T47D (cell line): ENCODE results near the gene NOP53.
"Not testable (repeated sequence)": the region's sequence is repeated elsewhere in the genome, so short reads cannot be mapped to it uniquely, and the experiment has no call there.

ENCODE experiments used
- DNase-seq, 2 experiments: peaks; one replicate each; pipeline versions ENCODE4 v3.0.0 to v3.0.0-alpha.2; 2011 to 2012; ENCODE audit warnings: low read depth in 1 of 2, low spot score in 1 of 2
- JUND ChIP-seq: IDR thresholded peaks from 2 replicates; pipeline ENCODE4 v1.6.1; 2012; ENCODE audit warnings: low read depth
- in situ Hi-C: cut with HindIII; loops from 2 replicates; pipeline ENCODE4 v1.10.0; 2016; ENCODE audit warnings: low sequenced_read_pairs, low pct_unique_long_range_greater_than_20kb

The NOP53 gene

DNA sequence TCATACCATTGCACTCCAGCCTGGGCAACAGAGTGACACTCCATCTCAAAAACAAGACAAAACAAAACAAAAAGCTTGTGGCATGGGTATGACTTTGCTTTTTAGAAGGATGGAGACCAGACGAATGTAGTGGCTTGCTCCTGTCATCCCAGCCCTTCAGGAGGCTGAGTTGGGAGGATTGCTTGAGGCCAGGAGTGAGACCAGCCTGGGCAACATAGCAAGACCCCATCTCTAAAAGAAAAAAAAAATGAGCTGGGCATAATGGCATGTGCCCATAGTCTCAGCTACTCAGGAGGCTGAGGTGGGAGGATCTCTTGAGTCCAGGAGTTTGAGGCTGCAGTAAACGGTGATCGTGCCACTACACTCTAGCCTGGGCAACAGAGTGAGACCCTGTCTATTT, 16.8 kb downstream of the NOP53 start:
- no peak for TF ChIP-seq JUND
- in situ Hi-C loops = no loop called here
- no peak for DNase-seq

DNA sequence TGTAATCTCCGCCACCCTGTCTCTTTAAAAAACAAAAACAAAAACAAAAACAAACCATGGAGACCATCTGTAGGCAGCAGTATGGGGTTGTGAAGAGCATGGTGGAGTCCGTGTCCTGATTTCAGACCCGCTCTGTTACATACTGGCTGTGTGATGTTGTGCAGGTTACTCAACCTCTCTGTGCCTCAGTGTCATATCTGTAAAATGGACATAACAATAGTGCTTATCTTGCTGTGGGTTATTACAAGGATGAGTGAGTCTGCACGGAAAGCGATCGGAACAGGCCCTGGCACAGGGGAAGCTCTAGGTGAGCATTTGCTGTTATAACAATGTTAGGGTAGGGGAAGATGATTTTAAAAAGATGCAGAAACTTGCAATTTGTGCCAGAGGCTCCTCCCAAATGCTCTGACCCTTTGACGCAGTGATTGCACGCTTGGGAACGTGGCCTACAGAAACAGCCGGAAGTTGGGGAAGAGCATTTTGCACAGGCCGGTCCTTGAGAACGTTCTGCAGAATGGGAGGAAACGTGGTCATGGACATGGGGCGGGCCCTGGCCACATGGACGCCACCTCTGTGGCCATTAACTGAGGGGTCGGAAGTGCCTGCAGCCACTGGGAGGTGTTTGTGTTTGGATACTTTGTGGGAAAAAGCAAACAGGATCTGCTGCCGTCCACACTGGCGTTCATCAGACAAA, 17.4 kb downstream of the NOP53 start:
- no peak for TF ChIP-seq JUND
- no peak for DNase-seq
- in situ Hi-C loops = no loop called here

DNA sequence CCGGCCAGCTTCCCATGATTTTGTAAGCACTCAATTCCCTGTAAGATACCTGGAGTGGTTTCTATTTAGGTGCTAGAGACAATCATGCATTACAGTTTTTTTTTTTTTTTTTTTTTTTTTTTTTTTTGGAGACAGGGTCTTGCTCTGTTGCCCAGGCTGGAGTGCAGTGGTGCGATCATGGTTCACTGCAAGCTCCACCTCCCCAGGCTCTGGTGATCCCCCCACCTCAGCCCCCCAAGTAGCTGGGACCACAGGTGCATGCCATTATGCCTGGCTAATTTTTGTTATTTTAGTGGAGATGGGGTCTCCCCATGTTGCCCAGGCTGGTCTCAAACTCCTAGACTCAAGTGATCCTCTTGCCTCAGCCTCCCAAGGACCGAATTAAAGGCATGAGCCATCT, 19.4 kb downstream of the NOP53 start:
- in situ Hi-C loops, DNase-seq: not testable (repeated sequence)

DNA sequence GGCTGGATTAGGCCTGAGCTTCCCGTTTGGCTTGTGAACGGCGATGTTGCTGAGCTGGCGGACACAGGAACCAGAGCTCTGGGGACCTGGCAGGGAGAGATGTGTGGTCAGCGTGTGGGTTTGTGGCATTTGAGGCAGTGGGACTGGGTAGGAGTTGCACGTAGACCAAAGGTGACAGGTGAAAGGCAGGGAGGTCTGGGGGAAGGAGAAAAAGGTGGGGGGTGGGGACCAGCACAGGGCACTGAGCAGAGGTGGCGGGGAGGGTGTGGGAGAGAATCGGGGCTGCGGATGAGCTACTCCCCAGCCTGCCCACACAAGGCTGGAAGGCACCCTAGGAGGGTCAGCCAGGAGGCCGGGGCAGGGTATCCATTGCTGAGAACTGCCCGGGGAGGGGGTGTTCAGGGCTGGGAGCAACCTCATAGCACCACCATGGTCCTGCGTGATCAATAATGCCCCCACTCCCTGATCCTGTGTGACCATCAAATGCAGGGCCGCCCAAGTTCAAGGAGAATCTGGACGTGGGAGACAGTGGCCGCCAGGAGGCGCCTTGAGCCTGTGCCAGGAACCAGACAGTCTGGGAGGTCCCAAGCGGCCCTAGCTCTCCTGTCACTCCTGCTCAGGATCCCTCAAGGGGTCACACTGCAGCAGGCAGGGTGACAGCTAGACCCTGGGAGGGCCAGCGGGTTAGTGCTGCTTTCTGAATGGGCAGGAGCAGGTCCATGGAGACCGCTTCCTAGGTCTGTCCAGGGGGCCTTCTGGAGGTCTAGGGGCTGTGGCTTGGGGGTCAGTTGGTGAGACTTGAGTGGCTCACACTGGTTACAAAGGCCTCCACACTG, 20.4 kb downstream of the NOP53 start:
- in situ Hi-C loops = no loop called here
- peak in 1 of 2 experiments; percentile 56 for DNase-seq
- no peak for TF ChIP-seq JUND

DNA sequence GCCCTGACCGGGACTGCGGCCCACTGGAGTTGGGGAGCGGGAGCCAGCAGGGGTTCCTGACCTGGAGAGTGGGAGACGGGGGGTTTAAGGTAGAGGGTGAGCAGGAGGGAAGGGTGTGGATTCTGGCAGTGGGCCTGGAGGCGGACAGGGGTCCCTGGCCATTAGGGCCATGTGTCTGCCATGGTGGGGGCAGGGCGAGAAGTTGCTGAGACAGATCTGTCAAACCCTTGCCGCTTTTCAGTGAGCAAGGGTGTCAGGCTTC, 20.9 kb downstream of the NOP53 start:
- no peak for TF ChIP-seq JUND
- in situ Hi-C loops = no loop called here
- no peak for DNase-seq

DNA sequence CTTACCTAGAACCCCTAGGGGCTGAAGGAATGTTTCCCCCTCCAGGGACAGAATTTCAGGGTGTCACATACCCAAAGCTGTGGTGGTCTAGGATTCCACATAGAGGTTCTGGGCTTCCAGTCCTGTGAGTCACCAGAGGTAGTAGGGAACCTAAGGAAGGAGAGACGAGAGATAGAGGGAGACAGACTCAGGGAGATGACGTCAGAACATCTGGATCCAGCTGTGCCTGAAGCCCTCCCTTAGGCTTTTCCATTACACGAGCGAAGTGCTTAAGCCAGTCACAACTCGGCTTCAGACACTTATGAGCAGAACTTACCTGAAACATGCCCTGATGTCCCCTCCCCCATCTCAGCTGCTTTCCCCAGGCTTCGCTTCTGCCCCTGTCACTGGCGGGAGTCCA, 21.3 kb downstream of the NOP53 start:
- TF ChIP-seq JUND = no peak
- DNase-seq = no peak
- in situ Hi-C loops = no loop called here

DNA sequence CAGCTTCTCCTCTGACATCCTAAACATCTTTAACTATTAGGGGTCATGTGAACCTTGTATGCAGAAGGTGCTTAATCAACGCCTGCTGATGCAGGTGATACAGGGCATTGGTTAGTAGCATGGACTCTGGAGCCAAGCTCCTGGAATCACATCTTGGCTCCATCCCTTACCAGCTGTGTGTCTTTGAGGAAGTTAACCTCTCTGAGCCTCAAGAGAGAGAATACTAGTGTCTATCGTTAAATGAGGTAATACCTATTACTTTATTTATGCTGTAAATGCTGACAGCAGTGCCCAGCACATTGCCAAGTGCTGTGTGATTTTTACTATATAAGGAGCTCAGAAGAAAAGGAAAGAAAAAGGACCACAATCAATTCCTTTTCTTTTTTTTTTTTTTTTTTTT, 22.0 kb downstream of the NOP53 start:
- TF ChIP-seq JUND = no peak
- in situ Hi-C loops = no loop called here

DNA sequence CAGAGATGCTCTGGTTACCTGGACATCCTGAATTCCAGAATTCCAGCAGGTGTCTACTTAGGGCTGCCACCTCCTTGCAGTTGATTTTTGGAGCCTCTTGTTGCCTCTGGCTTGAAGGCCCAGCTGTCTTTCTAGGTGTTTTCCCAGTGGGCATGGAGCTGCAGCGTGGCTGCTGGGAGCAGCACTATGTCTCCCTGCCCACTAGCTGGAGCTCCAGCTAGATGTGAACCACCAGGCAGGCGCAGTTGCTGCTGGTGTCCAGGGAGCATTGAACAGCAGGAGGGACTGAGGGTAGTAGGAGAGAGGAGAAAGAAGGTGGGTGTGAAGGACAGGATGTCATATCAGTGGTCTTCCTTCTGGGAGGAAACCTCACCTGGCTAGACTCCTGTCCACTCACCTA, 23.3 kb downstream of the NOP53 start:
- in situ Hi-C loops = no loop called here
- peak in 1 of 2 experiments; percentile 15 for DNase-seq
- TF ChIP-seq JUND = no peak

More for the DNA sequence above, 22.0 kb downstream of the NOP53 start:
- DNase-seq = no peak

DNA sequence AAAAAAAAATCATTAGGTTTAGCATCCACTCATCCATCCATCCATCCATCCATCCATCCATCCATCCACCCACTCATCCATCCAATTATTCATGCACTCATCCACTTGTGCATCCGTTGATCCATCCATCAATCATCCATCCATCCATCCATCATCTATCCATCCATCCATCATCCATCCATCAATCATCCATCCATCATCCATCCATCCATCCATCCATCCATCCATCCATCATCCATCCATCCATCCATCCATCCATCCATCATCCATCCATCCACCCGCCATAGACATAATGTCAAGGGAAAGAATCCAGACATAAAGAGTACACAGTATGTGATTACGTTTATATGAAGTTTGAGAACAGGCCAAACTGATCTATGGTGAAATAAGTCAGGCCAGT, 24.2 kb downstream of the NOP53 start:
- no peak for TF ChIP-seq JUND
- in situ Hi-C loops = no loop called here
- no peak for DNase-seq

DNA sequence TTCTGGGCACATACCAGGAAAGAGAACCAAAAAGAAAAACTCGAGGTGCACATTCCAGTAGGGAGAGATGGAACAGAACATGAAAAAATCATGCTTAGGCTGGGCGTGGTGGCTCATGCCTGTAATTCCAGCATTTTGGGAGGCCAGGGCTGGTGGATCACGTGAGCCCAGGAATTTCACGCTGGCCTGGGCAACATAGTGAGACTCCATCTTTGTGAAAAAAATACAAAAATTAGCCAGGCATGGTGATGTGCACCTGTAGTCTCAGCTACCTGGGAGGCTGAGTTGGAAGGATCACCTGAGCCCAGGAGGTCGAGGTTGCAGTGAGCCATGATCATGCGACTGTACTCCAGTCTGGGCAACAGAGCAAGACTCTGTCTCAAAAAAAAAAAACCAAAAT, 25.9 kb downstream of the NOP53 start:
- in situ Hi-C loops, DNase-seq: not testable (repeated sequence)

DNA sequence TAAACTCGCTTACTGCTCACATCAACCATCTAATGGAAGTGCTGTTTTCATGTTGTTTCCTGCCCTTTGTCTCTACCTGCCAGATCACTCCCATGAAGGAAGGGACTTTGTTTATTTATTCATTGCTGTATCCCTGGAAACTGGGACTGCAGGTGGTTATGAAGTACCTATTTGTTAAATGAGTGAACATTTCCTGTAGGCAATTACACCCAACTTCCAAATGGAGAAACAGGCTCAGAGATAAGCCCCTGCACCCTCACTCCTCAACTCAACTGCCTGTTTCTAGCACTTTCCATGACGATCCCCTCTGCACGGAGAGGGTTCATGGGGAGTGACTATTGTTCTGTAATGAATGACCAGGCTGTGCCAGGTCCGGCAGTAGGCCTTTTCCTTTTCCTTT, 31.2 kb downstream of the NOP53 start:
- DNase-seq = peak in 1 of 2 experiments; percentile 20
- no peak for TF ChIP-seq JUND
- in situ Hi-C loops = no loop called here

DNA sequence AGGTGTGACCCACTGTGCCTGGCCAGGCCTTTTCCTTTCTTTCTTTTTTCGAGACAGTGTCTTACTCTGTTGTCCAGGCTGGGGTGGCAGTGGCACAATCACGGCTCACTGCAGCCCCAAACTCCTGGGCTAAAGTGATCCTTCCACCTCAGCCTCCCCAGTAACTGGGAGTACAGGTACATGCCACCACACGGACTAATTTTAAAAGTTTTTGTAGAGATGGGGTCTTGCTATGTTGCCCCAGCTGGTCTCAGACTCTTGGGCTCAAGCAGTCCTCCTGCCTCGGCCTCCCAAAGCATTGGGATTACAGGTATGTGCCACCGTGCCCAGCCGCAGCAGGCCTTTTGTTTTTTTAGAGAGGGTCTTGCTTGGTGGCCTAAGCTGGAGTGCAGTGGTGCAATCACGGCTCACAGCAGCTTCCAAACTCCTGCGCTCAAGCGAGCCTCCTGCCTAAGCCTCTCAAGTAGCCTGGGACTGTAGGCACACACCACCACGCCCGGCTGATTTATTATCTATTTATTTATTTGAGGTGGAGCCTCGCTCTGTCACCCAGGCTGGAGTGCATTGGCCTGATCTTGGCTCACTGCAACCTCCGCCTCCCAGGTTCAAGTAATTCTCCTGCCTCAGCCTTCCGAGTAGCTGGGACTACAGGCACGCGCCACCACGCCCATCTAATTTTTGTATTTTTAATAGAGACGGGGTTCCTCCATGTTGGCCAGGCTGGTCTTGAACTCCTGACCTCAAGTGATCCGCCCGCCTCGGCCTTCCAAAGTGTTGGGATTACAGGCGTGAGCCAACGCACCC, 32.1 kb downstream of the NOP53 start:
- DNase-seq, in situ Hi-C loops: not testable (repeated sequence)
